Stimulated activated CD8-positive, alpha-beta memory T cell treated with anti-CD3 and anti-CD28 coated beads, Interleukin-7, amount 100 ng/mL, for 1 hour (primary cell): Measurements from ENCODE around the gene GLYATL1.

Experiments used
- DNase-seq, 2 donors: peaks; one replicate each; pipeline ENCODE4 v3.0.0-alpha.2; 2020; ENCODE audit warnings: low read depth in 2 of 2

The GLYATL1 gene

GRCh38 chr11:58939277-58939676 is at the start of gene GLYATL1:
GLYATL1 (plus strand) TSS chr11:58939488; CDS start chr11:58947088, 7,600 bp downstream.
- DNase-seq: no peak

GRCh38 chr11:58893899-58894298 is 45.4 kb upstream of the GLYATL1 start:
- DNase-seq: no peak

DNA sequence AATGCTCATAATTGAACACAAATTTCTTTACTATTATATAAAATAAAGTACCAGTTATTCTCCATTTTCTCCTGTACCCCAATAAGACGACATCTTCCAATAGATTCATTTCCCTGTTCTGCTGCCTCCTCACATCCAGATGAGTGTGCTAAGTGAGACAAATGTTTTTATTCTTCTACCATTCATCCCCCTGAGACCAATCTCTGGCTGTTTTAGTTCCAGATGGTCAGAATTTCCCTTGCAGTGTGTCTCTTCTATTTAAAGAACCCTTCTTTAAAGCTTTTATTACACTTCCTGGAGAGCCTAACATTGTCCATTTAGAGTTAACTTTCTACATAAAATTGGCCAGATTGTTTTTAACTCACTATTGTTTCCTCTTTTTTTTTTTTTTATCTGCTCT is 41.2 kb upstream of the GLYATL1 start:
- no peak for DNase-seq

DNA sequence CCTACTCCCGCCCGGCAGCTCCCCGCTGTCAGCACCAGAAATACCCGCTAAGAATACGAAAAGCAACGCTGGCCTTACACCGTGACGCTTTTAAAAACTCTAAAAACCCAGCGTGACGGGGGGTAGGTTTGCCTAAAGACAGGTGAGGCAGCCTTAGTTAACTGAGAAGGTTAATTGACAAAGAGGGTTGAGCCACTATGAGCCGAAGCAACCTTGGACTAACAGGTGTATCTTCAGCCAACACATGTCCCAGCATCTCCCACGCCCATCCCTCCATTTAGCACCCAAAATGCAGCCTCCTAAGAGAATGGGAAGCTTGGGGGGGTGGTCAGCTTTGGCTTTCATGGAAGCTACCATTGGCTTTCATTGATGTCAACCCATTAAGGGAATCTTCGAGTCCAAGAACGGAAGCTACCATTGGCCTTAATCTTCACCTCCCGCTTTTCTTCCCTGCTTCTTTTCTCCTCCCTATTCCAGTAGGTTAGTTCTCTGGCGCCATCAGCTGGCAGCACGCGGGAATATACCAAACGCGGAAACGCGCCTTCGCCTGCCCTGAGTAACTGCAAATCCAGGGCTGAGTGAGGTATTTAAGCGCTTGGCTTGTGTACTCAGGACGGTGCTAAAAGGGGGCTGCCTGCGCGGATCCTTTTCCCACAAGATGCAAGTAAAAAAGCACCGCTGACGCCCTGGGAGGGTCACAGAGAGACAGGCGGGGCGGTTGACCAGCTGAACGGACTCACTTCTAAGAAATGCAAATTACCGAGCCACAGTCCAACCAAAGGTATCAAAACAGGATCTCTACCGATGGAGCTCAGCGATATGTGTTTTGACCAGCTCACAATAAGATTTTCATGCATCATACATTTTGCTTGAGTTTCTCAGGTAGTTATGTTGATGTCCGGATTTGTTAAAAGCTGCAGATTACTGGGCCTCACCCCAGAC is 38.5 kb upstream of the GLYATL1 start:
- DNase-seq: no peak

GRCh38 chr11:58902881-58903280 is 36.4 kb upstream of the GLYATL1 start:
- DNase-seq: no peak

GRCh38 chr11:58905011-58905720 is 34.1 kb upstream of the GLYATL1 start:
- DNase-seq: no peak

- no peak for DNase-seq
These were observed 33.4 kb upstream of the GLYATL1 start for GRCh38 chr11:58905721-58906547.

DNA sequence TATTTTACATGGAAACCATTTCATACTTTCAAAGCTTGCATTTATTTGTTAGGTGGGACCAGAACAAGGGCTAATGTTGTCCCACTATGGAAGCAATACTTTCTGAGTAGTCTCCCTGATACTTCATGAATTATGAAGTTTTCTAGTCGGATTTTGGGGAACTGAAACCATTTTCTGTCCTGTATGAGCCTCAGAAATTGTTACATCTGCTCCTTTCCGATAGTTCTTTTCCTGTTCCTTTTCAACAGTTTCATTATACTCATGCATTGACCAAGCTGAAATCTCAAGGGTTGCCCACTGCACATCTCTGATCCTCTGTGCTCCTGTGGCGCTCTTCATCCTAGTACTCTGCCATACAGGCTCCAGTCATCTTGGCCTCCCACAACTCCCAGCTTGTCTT is 31.5 kb upstream of the GLYATL1 start:
- no peak for DNase-seq

- no peak for DNase-seq
These were observed 27.2 kb upstream of the GLYATL1 start for GRCh38 chr11:58912124-58912523.

- no peak for DNase-seq
These were observed 25.6 kb upstream of the GLYATL1 start for GRCh38 chr11:58913685-58914084.

DNA sequence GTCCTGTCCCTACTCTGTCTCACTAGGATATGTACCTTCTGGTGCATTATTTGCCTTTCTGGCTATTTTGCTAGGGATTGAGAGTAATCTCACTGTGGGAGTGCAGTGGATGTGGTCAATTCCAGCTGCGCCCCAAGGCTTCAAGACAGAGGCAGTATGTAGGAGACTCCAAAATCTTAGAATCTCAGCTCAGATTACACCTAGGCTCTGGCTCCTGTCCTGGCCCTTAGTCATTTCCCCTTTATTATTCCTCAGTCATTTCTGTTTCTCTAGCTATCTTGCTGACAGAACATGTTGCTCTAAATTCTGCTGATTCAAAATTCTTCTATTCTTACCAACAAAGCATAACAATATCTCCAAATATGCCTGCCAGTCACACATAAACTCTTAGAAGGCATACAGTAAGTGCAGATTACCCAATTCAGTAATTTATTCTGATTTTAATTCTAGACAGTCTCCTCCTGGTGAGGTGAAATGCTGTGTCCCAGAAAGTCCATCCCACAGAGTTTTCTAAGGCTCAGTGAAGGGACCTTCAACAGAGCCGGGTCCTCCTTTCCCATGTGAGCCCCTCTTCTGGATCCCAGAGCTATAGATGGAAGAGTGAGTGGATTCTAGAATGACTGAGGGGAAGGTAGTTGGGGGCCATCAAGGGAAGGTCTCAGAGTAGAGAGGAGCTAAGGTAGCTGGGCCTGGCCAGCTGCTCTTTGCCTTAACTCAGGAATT is 24.3 kb upstream of the GLYATL1 start:
- no peak for DNase-seq

DNA sequence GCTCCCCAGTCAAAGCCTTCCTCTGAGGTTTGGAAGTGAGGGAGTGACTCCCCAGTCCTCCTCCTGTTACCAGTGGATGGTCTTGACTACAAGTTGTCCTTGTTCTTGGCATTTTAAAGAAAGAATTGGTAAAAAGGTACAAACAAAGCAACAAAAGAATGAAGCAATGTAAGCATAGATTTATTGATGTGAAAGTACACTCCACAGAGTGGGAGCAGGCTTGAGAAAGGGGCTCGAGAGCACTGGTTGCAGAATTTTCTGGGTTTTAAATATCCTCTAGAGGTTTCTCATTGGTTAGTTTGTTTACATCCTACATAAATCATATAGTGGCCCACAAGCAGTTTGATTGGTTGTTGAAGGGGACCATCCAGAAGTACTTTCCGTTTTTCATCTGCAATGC is 22.7 kb upstream of the GLYATL1 start:
- no peak for DNase-seq

GRCh38 chr11:58917159-58917783 is 22.0 kb upstream of the GLYATL1 start:
- DNase-seq: no peak

DNA sequence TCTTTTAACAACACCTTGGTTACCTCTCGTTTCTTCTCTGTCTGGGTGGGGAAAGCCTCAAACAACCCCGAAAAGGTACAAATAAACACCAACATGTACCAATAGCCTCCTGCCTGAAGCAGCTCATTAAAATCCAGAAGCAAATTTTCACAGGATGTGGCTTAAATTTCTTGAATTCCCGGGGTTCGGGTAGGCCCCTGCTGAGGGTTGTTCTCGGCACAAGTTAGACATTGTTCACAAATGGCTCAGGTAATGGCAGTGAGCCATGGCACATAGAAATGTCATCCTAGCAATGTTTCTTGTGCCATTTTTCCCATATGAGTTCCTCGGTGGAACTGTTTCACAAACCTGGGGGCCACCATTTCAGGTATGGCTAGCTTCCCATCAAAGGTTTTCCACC is 19.7 kb upstream of the GLYATL1 start:
- DNase-seq: no peak

DNA sequence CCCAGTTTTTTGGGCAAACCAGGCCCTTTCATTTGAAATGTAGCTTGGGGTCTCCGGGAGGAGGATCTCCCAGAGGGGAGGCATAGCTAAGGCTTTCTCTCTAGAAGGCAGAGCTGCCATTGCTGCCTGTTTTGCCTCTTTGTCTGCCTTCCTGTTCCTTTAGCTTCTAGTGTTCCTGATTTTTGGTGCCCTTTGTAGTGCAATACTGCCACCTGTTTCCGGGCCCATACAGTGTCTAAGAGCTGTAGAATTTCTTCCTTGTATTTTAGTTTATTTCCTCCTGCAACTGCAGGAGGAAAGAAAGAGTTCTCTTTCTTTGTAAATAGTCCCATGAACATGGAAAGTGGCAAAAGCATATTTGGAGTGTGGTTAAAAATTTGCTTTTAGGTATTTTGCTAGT is 19.3 kb upstream of the GLYATL1 start:
- DNase-seq: no peak

GRCh38 chr11:58921778-58922390 is 17.4 kb upstream of the GLYATL1 start:
- DNase-seq: no peak

- no peak for DNase-seq
These were observed 16.8 kb upstream of the GLYATL1 start for GRCh38 chr11:58922479-58922878.

GRCh38 chr11:58923300-58923788 is 15.9 kb upstream of the GLYATL1 start:
- no peak for DNase-seq

DNA sequence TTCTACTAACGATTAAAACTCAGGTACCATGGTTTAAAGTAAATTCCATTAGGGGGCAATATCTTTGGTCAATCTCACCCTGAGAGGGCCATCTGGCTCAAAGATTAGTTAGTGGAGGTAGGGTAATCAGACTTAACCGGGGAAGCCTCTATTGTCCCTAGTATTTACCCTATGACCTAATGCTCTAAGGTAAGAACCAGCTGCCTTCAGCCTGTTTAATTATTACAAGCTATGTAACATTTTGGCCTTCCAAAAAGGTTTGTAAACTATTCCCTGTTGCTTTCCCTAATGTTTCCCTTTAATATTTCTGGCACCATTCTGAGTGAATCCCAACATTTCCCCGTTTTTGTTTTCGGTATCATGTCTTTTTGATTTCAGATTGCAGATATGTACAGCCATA is 15.1 kb upstream of the GLYATL1 start:
- DNase-seq: no peak

GRCh38 chr11:58926251-58926650 is 13.0 kb upstream of the GLYATL1 start:
- no peak for DNase-seq
